ENCODE results near the gene MTMR3.
"Not testable (repeated sequence)": the region's sequence is repeated elsewhere in the genome, so short reads cannot be mapped to it uniquely, and the experiment has no call there.

The MTMR3 gene

DNA sequence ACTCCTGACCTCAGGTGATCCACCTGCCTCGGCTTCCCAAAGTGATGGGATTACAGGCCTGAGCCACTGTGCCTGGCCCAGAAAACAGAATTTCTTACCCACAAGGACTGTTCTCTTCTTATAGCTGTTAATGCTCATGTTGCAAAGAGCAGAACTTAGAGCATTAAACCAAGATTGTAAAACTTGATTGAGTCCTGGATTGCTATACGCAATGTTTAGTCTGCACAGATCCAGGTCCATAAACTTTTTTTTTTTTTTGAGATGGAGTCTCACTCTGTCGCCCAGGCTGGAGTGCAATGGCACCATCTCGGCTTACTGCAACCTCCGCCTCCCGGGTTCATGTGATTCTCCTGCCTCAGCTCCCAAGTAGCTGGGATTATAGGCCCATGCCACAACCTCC is 178.1 kb downstream of the MTMR3 start:
- DNase-seq, result not testable (repeated sequence)

DNA sequence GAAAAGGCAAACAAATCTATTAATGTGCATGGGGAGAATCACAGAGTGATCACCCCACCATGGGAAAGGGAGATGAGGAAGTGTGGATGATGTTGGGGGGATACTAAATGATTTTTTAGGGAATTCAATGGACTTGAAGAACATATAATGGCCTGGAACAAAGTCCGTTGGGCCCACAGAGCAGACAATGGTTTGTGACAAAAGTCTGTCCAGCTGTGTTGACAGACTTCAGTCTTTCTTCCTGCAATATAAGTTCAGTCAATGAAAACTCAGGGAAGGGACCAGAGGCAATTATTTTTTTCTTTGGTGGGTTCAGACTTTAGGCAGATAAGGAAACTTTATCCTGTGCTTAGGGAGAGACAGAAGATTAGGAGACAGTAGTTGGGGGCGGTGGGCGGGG is 179.3 kb downstream of the MTMR3 start:
- no peak for DNase-seq

DNA sequence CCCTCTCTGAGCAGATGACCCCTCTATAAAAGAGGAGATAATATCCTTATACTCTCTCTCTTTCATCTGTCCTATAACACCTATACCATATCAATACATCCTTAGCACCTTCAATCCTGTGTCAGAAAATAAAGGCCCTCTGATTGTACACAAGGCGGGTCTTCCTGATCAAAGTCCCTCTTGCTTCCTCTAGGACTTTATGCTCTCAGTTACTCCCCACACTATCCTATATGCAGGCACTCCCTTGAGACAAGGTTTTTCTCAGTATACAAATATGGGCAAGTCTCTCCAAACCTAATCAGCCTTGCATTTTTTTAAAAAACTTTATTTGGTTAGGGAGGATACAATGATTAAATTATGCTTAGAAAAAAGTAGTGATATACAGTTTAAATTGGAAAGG is 180.0 kb downstream of the MTMR3 start:
- no peak for DNase-seq

- no peak for DNase-seq
These were observed 181.2 kb downstream of the MTMR3 start for GRCh38 chr22:30064172-30064571.

- no peak for DNase-seq
These were observed 190.8 kb downstream of the MTMR3 start for GRCh38 chr22:30073743-30074142.

GRCh38 chr22:30074147-30074546 is 191.2 kb downstream of the MTMR3 start:
- DNase-seq, result no peak

- no peak for DNase-seq
These were observed 192.0 kb downstream of the MTMR3 start for GRCh38 chr22:30074994-30075393.

GRCh38 chr22:30077279-30077880 is 194.4 kb downstream of the MTMR3 start:
- no peak for DNase-seq

GRCh38 chr22:30078320-30079311 is 195.6 kb downstream of the MTMR3 start:
- peak; percentile 69 for DNase-seq

DNA sequence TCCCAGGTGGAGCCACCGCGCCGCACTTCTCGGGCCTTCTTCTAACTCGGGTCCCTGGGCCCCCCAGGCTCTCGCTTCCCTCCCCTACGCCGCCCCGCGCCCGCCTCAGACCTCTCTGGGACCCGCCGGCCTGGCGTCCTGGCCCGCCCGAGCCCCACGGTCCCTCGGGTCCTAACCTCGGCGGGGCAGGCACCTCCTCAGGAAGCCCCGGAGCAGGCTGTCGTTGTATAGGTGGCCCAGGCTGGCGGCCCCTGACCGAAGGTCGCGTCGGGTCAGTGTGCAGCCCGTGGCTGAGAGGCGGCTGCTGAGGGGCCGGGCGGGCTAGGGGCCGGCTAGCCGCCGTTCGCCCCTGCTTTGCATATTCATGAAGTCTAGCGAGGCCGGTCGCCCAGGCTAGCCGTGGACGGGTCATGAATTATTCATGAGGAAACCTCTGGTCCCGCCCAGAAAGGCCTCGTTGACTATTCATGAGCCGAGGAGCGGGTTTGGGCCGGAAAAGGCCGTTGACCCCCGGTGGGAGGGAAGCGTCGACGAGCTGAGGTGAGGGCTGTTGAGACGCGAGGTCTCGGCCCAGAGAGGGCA is 197.1 kb downstream of the MTMR3 start, which contains the start of gene HORMAD2:
Gene HORMAD2 (plus strand): TSS at position 513 of the 582 bp plus-strand sequence. CDS start 13,489 bp downstream, outside the sequence.
- no peak for DNase-seq
